MV-4-11 (cell line): ENCODE results near the gene CXADR.
A peak's percentile ranks its signal among the peaks of the same experiment; 100 is the strongest.
"Not testable (repeated sequence)": the region's sequence is repeated elsewhere in the genome, so short reads cannot be mapped to it uniquely, and the experiment has no call there.

Experiments
- DNase-seq: peaks from one replicate; lab custom pipeline; 2025; lab: John Stamatoyannopoulos, UW

Gene CXADR

GRCh38 chr21:17512253-17513213, at the start of gene CXADR:
CXADR (plus strand) TSS chr21:17513043; CDS start chr21:17513130, 87 bp downstream.
- no peak for DNase-seq

GRCh38 chr21:17466166-17466565, 46.7 kb upstream of the CXADR start:
- peak; percentile 28 for DNase-seq

GRCh38 chr21:17467392-17467791, 45.5 kb upstream of the CXADR start:
- no peak for DNase-seq

- DNase-seq: no peak
These were observed 45.0 kb upstream of the CXADR start for GRCh38 chr21:17467829-17468228.

GRCh38 chr21:17468698-17469097, 44.1 kb upstream of the CXADR start:
- no peak for DNase-seq

GRCh38 chr21:17469727-17470126, 43.1 kb upstream of the CXADR start:
- DNase-seq: no peak

GRCh38 chr21:17472182-17472581, 40.7 kb upstream of the CXADR start:
- no peak for DNase-seq

GRCh38 chr21:17472592-17473271, 40.1 kb upstream of the CXADR start:
- no peak for DNase-seq

- DNase-seq: peak; percentile 92
These were observed 36.8 kb upstream of the CXADR start for GRCh38 chr21:17476006-17476405.

GRCh38 chr21:17478156-17478555, 34.7 kb upstream of the CXADR start:
- not testable (repeated sequence) for DNase-seq

- no peak for DNase-seq
These were observed 33.2 kb upstream of the CXADR start for GRCh38 chr21:17479606-17480005.

- no peak for DNase-seq
These were observed 29.9 kb upstream of the CXADR start for GRCh38 chr21:17482928-17483327.

- DNase-seq: no peak
These were observed 24.2 kb upstream of the CXADR start for GRCh38 chr21:17488620-17489019.

GRCh38 chr21:17489565-17489964, 23.3 kb upstream of the CXADR start:
- DNase-seq: not testable (repeated sequence)

- peak; percentile 94 for DNase-seq
These were observed 21.0 kb upstream of the CXADR start for GRCh38 chr21:17491716-17492414.

GRCh38 chr21:17492415-17493168, 20.3 kb upstream of the CXADR start:
- DNase-seq: no peak

- no peak for DNase-seq
These were observed 18.8 kb upstream of the CXADR start for GRCh38 chr21:17494051-17494450.

GRCh38 chr21:17495680-17496079, 17.2 kb upstream of the CXADR start:
- no peak for DNase-seq

- no peak for DNase-seq
These were observed 15.5 kb upstream of the CXADR start for GRCh38 chr21:17497316-17497715.

GRCh38 chr21:17498586-17498985, 14.3 kb upstream of the CXADR start:
- DNase-seq: no peak

GRCh38 chr21:17501107-17502006, 11.5 kb upstream of the CXADR start:
- DNase-seq: no peak
